Loucy (cell line): ENCODE measurements around the gene KLHL25.

Experiments used
- EZH2phosphoT487 ChIP-seq: fragments of 200-600 bp; IDR thresholded peaks from 2 replicates; pipeline ENCODE4 v1.6.1; 2018; ENCODE audit warnings: antibody characterized with exemption, mild to moderate bottlenecking, moderate library complexity, borderline replicate concordance
- TF ChIP-seq, protein P1 (sequence below): fragments of 200-600 bp; sonication (generic); conservative IDR thresholded peaks from 2 replicates; pipeline ENCODE4 v1.5.1; 2014; ENCODE audit warnings: mild to moderate bottlenecking, antibody characterized with exemption, low read length

DNA sequence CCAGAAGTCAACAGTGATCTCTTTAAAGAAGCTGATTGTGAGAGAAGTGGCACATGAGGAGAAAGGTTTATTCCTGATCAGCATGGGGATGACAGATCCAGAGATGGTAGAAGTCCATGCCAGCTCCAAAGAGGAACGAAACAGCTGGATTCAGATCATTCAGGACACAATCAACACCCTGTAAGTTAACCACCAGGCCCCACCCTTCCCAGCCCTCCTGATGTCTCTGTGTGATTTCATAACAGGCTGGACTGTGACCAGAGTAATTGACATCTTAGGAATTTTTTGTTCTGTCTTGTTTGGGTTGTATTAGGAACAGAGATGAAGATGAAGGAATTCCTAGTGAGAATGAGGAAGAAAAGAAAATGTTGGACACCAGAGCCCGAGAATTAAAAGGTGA is 67.7 kb downstream of the KLHL25 start:
- TF ChIP-seq, protein P1, sequence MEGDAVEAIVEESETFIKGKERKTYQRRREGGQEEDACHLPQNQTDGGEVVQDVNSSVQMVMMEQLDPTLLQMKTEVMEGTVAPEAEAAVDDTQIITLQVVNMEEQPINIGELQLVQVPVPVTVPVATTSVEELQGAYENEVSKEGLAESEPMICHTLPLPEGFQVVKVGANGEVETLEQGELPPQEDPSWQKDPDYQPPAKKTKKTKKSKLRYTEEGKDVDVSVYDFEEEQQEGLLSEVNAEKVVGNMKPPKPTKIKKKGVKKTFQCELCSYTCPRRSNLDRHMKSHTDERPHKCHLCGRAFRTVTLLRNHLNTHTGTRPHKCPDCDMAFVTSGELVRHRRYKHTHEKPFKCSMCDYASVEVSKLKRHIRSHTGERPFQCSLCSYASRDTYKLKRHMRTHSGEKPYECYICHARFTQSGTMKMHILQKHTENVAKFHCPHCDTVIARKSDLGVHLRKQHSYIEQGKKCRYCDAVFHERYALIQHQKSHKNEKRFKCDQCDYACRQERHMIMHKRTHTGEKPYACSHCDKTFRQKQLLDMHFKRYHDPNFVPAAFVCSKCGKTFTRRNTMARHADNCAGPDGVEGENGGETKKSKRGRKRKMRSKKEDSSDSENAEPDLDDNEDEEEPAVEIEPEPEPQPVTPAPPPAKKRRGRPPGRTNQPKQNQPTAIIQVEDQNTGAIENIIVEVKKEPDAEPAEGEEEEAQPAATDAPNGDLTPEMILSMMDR = no peak
- TF ChIP-seq EZH2phosphoT487 = no peak
